ENCODE data around the gene BRD3.
"Not testable (repeated sequence)": the region's sequence is repeated elsewhere in the genome, so short reads cannot be mapped to it uniquely, and the experiment has no call there.

The BRD3 gene

DNA sequence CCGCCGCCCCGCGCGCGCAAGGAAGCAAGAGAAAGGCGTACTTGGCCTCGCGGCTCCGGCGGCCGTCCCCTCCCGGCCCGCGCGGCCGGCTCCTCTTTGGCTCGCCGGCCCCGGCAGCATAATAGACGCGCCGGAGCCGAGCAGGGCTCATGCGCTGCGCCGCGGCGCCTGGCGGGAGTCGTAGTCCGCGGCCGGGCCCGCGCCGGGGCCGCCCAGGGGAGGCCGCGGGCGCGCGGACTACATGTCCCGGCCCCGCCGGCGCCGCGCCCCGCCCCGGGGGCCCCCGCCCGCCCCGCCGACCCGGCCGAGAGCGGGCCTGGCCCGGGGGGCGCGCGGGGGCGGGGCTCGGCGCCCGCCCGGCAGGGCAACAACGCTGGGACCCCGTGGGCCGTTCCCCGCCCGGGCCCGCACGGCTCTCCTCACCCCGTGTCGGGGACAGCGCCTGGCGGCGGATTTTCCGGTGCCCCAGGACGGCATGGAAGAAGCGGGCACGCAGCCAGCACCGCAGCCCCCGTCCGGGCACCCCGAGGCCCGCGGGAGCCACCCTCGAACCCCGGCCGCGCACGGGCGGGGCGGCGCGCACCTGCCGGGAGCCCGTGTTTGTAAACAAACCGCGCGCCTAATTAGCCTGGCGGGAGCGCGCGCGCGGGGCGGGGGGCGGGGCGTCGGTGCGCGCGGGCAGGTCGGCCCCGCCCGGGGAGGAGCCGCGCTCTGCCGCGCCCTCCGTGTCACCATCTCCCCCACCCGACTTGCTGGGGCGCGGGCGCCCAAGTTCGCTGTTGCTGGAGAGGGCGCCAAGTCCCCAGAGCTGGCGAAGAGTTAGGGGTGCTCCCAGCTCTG is at the start of gene BRD3:
Gene BRD3 (minus strand): TSS at position 123 of the 840 bp plus-strand sequence. CDS start 14,549 bp downstream, outside the sequence.
- peak; percentile 97 for DNase-seq

DNA sequence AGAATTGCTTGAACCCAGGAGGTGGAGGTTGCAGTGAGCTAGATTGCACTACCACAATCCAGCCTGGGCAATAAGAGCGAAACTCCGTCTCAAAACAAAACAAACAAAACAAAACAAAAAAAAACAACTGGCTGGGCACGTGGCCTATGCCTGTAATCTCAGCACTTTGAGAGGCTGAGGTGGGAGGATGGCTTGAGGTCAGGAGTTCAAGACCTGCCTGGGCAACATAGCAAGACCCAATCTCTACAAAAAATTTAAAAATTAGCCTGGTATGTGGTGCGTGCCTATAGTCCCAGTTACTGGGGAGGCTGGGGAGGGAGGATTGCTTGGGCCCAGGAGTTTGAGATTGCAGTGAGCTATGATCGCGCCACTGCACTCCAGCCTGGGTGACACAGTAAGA is 44.7 kb upstream of the BRD3 start:
- DNase-seq, result no peak

GRCh38 chr9:134111064-134111463 is 43.2 kb upstream of the BRD3 start:
- DNase-seq, result no peak

GRCh38 chr9:134103391-134103998 is 35.7 kb upstream of the BRD3 start:
- DNase-seq, result no peak

DNA sequence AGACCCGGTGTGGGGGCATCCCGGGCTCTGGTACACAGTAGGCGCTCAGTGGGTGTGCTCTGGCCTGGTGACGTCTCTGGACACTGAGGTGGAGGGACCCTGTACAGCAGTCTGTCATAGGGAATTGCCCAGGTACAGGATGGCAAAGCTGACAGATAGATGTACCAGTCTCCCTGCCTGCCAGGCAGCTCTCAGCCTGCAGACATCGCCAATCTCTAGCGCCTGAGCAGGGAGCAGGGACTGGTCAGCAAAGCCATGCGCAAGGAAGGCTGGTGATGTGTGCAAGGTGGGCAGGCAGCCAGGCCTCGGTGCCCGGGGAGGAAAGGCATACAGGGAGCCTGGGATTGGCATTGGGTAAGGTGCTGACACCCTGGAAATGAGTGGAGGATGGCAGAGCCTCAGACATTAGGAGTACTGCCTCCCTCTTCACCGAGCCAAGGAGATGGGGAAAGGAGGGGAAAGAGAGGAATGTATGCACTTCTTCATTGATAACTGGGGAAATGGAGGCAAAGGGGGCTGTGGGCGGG is 33.9 kb upstream of the BRD3 start:
- no peak for DNase-seq

GRCh38 chr9:134101133-134101532 is 33.3 kb upstream of the BRD3 start:
- DNase-seq, result not testable (repeated sequence)

DNA sequence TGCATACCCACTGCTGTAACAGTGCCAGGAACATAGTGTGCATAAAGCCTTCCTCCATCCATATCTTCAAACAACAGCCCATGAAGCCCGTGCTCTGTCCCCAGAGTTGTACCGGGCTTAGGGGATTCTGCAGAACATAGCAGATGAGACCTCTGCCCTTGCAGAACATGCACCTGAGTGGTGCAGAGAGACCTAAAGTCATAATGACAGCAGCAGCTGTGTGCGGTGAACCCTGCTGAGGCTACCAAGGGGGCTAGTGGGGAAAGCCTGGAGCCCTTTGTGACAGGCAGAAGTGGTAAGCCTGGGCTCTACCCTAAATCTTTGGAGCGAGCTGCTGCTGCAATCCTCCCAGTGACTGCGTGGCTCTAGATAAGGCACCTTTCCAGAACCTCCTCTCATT is 32.2 kb upstream of the BRD3 start:
- no peak for DNase-seq

- DNase-seq, result peak; percentile 19
Observed at GRCh38 chr9:134099123-134099761, 31.4 kb upstream of the BRD3 start.

DNA sequence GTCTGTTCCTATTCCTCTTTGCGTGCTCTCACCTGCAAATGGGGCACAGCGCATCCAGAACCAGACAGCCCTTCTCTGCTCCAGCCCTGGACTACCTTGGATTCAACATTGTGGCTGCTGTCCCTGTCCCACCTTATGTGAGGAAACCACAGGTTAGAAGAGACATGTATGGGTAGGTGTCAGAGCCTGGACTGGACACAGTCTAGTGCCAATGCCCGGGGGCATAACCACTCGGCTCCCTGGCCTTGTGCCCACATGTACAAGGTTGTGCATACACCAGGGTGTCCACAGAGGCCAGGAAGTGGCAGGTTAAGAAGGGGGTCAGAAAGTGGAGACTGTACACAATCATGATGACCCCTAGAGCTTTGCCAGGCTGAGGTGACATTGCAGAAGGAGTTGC is 22.1 kb upstream of the BRD3 start:
- DNase-seq, result no peak

DNA sequence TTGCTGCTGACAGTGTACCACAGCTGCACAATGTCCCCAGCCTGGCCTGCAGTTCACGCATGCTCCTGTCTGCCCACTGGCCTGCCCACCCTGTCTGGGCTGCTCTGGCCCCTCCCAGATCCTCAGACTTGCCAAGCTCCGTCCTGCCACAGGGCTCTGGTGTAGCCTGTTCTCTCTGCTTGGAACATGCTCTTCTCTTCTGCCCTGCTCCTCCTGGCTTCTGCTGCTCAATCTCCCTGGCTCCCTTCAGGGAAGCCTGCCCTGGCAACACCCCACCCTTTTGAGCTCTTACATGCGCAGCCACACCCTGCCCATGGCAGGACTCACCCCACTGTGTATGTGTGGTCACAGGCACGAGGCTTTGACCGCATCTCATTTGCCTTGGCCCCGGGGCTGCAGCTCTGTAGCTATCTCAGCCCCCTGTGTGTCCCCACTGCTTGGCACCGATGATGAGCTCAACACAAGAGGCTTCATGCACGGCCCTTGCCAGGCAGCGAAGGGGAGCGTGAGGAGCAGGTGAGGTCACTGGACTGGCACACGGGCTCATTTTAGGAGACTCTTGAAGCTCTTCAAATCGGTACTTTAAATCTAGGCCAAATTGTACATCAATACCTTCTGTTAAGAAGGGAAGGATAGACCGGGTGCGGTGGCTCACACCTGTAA is 20.4 kb upstream of the BRD3 start:
- DNase-seq, result no peak

- no peak for DNase-seq
Observed at GRCh38 chr9:134085674-134086073, 17.8 kb upstream of the BRD3 start.

DNA sequence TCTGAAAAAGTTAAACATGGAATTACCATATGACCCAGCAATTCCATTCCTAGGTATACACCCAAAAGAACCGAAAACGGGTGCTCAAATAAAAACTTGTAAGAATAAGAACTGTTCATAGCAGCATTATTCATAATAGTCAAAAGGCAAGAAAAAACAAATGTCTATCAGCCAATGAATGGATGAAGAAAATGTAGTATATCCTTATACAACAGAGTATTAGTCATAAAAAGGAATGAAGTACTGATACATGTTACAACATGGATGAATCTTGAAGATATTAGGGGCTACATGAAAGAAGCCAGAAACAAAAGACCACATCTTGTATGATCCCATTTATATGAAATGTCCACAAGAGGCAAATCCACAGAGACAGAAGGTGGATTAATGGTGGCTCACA is 15.6 kb upstream of the BRD3 start:
- no peak for DNase-seq

GRCh38 chr9:134076644-134077043 is 8.8 kb upstream of the BRD3 start:
- DNase-seq, result no peak

DNA sequence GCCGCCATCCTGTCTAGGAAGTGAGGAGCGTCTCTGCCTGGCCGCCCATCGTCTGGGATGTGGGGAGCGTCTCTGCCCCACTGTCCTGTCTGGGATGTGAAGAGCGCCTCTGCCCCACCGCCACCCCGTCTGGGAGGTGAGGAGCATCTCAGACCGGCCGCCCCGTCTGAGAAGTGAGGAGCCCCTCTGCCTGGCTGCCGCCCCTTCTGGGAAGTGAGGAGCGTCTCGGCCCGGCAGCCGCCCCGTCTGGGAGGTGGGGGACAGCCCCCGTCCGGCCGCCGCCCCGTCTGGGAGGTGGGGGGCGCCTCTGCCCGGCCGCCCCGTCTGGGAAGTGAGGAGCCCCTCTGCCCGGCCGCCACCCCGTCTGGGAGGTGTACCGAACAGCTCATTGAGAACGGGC is 7.9 kb upstream of the BRD3 start:
- DNase-seq, result not testable (repeated sequence)

DNA sequence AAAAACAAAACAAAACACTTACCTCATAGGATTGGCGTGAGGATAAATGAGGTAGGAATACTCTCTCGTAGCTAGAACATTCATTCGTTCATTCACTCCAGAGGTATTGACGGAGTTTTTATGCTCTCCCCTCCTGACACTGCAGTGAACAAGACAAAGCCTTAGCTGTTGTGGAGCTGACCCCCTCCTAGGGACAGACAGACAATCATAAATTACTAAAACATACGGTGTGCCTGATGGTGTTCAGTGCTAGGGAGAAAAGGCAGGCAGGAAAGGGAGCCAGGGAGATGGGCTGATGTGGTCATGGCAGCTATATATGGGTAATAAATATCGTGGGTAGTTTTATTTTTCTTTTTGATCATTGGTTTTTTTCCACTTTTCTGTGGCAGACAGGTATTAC is 5.7 kb upstream of the BRD3 start:
- DNase-seq, result no peak

DNA sequence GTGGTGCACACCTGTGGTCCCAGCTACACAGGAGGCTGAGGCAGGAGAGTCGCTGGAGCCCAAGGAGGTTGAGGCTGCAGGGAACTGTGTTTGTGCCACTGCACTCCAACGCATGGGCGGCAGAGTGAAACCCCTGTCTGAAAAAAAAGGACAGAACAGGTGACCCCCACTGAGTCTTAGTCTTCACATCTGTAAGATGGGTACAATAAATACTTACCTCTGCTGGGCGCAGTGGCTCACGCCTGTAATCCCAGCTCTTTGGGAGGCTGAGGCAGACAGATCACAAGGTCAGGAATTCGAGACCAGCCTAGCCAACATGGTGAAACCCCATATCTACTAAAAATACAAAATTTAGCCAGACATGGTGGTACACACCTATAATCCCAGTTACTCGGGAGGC is 4.9 kb upstream of the BRD3 start:
- DNase-seq, result not testable (repeated sequence)

DNA sequence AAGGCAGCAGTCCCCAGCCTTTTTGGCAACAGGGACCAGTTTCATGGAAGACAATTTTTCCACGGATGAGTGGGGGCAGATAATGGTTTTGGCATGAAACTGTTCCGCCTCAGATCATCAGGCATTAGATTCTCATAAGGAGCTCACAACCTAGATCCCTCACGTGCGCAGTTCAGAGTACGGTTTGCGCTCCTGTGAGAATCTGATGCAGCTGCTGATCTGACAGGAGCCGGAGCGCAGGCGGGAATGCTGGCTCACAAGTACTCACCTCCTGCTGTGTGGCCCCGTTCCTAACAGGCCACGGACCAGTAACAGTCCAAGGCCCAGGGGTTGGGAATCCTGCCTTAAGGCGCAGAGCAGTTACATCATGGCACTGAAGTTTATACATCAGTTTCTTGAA is 3.3 kb upstream of the BRD3 start:
- DNase-seq, result no peak

GRCh38 chr9:134069480-134070399 is 1.9 kb upstream of the BRD3 start:
- no peak for DNase-seq

GRCh38 chr9:134068744-134069479 is 1.1 kb upstream of the BRD3 start:
- no peak for DNase-seq

DNA sequence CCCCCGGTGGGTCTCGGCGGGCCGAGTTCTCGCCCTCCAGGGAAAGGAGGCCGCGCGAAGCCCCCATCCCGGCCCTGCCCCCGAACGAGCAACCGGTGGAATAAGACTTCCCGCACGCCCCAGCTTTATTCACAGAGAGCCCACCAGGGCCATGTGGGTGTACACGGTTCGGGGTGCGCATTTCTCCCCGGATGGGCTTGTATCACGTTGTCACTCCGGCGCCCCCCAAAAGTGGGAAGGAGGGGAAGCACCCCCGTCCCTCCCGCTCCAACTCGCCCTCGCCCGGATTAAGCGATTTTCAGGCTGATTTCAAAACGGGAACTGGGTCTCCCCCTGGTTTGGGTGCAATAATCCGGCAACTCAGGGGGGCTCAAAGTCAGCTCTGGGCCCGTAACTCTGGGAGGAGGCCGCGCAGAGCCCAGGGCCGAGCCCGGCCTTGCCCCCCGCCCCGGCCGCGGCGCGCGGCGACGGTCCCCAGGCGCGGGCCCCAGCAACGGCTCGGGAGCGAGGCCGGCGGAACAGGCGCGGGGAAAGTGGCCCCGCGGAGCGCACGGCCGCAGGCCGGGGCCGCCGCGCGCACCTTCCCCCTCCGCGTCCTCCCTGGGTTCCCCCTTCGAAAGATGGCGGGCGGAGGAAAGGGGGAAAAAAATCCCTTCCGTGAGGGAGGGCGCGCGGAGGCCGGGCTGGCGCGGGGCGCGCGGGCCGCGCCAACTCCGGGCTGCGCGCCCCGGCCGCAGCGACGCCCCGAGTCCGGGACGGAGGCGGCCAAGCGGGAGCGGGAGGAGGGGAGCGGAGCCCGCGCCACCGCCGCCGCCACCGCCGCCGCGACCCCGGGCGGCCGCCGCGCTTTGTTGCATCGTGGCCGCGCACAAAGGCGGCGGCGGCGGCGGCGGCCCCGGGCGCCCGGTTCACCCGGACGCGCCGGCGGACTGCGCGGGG is 644 bp downstream of the BRD3 start:
- DNase-seq, result peak; percentile 61

Measured in NCI-H2171 (cell line).